Measurements from ENCODE around the gene ZNF341. TPM values are rescaled to one million over a fixed set of nuclear protein-coding genes. Genes with fewer than 3 reads are reported as not detected.

Gene ZNF341
- total RNA-seq, 1 donor from 2014 or later = 3.4 TPM

- peaks cover 11% of the 10 kb centered on the region for H3K4me1 Mint-ChIP-seq (ENCODE audit: unreplicated experiment)
- no peaks in the 10 kb centered on the region for H3K27me3 Mint-ChIP-seq (ENCODE audit: unreplicated experiment)
- no peak overlapping the region for H3K4me3 Mint-ChIP-seq (ENCODE audit: unreplicated experiment)
- no peaks in the 10 kb centered on the region for H3K36me3 Mint-ChIP-seq (ENCODE audit: unreplicated experiment)
- no peak overlapping the region for H3K27ac Mint-ChIP-seq (ENCODE audit: unreplicated experiment)
- no peak for DNase-seq (ENCODE audit: extremely low spot score, unreplicated experiment)
- no peaks in the 10 kb centered on the region for H3K9me3 Mint-ChIP-seq (ENCODE audit: unreplicated experiment)
- TF ChIP-seq CTCF (IDR thresholded peaks at IDR 0.05) = no peak
Measured at GRCh38 chr20:33689973-33690372, 41.8 kb upstream of the ZNF341 start.

GRCh38 chr20:33693289-33693688, 38.5 kb upstream of the ZNF341 start:
- Mint-ChIP-seq H3K4me3 (ENCODE audit: unreplicated experiment) (no peak overlapping the region), H3K36me3 (ENCODE audit: unreplicated experiment) (no peaks in the 10 kb centered on the region), H3K9me3 (ENCODE audit: unreplicated experiment) (no peaks in the 10 kb centered on the region), H3K27ac (ENCODE audit: unreplicated experiment) (no peak overlapping the region), H3K27me3 (ENCODE audit: unreplicated experiment) (no peaks in the 10 kb centered on the region), H3K4me1 (ENCODE audit: unreplicated experiment) (peaks cover 3% of the 10 kb centered on the region)
- no peak for TF ChIP-seq CTCF (IDR thresholded peaks at IDR 0.05)
- DNase-seq (ENCODE audit: extremely low spot score, unreplicated experiment) = no peak

- TF ChIP-seq CTCF (IDR thresholded peaks at IDR 0.05) = no peak
- H3K4me1 Mint-ChIP-seq (ENCODE audit: unreplicated experiment) = peaks cover 3% of the 10 kb centered on the region
- DNase-seq (ENCODE audit: extremely low spot score, unreplicated experiment) = no peak
- H3K9me3 Mint-ChIP-seq (ENCODE audit: unreplicated experiment) = no peaks in the 10 kb centered on the region
- H3K27me3 Mint-ChIP-seq (ENCODE audit: unreplicated experiment) = no peaks in the 10 kb centered on the region
- no peaks in the 10 kb centered on the region for H3K36me3 Mint-ChIP-seq (ENCODE audit: unreplicated experiment)
- H3K4me3 Mint-ChIP-seq (ENCODE audit: unreplicated experiment) = no peak overlapping the region
- H3K27ac Mint-ChIP-seq (ENCODE audit: unreplicated experiment) = no peak overlapping the region
Measured at GRCh38 chr20:33693741-33694638, 37.8 kb upstream of the ZNF341 start.

- no peak for TF ChIP-seq CTCF (IDR thresholded peaks at IDR 0.05)
- no peak overlapping the region for H3K27ac Mint-ChIP-seq (ENCODE audit: unreplicated experiment)
- H3K36me3 Mint-ChIP-seq (ENCODE audit: unreplicated experiment) = no peaks in the 10 kb centered on the region
- H3K4me1 Mint-ChIP-seq (ENCODE audit: unreplicated experiment) = peaks cover 3% of the 10 kb centered on the region
- no peaks in the 10 kb centered on the region for H3K9me3 Mint-ChIP-seq (ENCODE audit: unreplicated experiment)
- DNase-seq (ENCODE audit: extremely low spot score, unreplicated experiment) = no peak
- no peaks in the 10 kb centered on the region for H3K27me3 Mint-ChIP-seq (ENCODE audit: unreplicated experiment)
- no peak overlapping the region for H3K4me3 Mint-ChIP-seq (ENCODE audit: unreplicated experiment)
Measured at GRCh38 chr20:33694639-33695012, 37.2 kb upstream of the ZNF341 start.

- Mint-ChIP-seq H3K36me3 (ENCODE audit: unreplicated experiment) (no peaks in the 10 kb centered on the region), H3K27me3 (ENCODE audit: unreplicated experiment) (no peaks in the 10 kb centered on the region), H3K9me3 (ENCODE audit: unreplicated experiment) (no peaks in the 10 kb centered on the region), H3K4me1 (ENCODE audit: unreplicated experiment) (no peaks in the 10 kb centered on the region), H3K4me3 (ENCODE audit: unreplicated experiment) (no peak overlapping the region), H3K27ac (ENCODE audit: unreplicated experiment) (no peak overlapping the region)
- no peak for DNase-seq (ENCODE audit: extremely low spot score, unreplicated experiment)
- TF ChIP-seq CTCF (IDR thresholded peaks at IDR 0.05) = no peak
Measured at GRCh38 chr20:33696448-33696847, 35.3 kb upstream of the ZNF341 start.

Measured in osteocyte (in vitro differentiated cells).